Trophoblast cell (in vitro differentiated cells and primary cell): ENCODE measurements around the gene ANGPTL1.

Source experiments
- DNase-seq, 2 donors: peaks; one replicate each; pipeline ENCODE4 v3.0.0-alpha.2; 2016
- H2AFZ ChIP-seq: 2 replicates; pipeline ENCODE4 v1.6.1; 2013; ENCODE audit warnings: low read length, moderate library complexity, mild to moderate bottlenecking; ENCODE audit not compliant: insufficient read depth, poor library complexity
- H2AK5ac ChIP-seq: 2 replicates; pipeline ENCODE4 v1.6.1; 2013; ENCODE audit warnings: mild to moderate bottlenecking, low read length
- H2BK120ac ChIP-seq: 2 replicates; pipeline ENCODE4 v1.6.1; 2013; ENCODE audit warnings: low read length, mild to moderate bottlenecking, moderate library complexity; ENCODE audit not compliant: insufficient read depth, poor library complexity
- H2BK12ac ChIP-seq: 2 replicates; pipeline ENCODE4 v1.6.1; 2013; ENCODE audit warnings: mild to moderate bottlenecking, low read length, moderate library complexity
- H2BK5ac ChIP-seq: 2 replicates; pipeline ENCODE4 v1.6.1; 2013; ENCODE audit warnings: low read length, low read depth, moderate library complexity, mild to moderate bottlenecking; ENCODE audit not compliant: poor library complexity
- H3K14ac ChIP-seq: 2 replicates; pipeline ENCODE4 v1.6.1; 2013; ENCODE audit warnings: mild to moderate bottlenecking, low read length
- H3K18ac ChIP-seq: 2 replicates; pipeline ENCODE4 v1.6.1; 2013; ENCODE audit warnings: mild to moderate bottlenecking, low read length
- H3K23ac ChIP-seq: 2 replicates; pipeline ENCODE4 v1.6.1; 2013; ENCODE audit warnings: low read length
- H3K27ac ChIP-seq: 2 replicates; pipeline ENCODE4 v1.5.1; 2013; ENCODE audit warnings: low read depth, mild to moderate bottlenecking, inconsistent platforms, low read length, moderate library complexity
- H3K27me3 ChIP-seq: 2 replicates; pipeline ENCODE4 v1.6.1; 2013; ENCODE audit warnings: inconsistent platforms, mild to moderate bottlenecking, low read length, moderate library complexity; ENCODE audit not compliant: insufficient read depth
- H3K36me3 ChIP-seq, 2 experiments: 1 replicate in 1 of 2; 2 replicates in 1 of 2; pipeline ENCODE4 v1.6.1; 2013; ENCODE audit warnings: low read length in 2 of 2, mild to moderate bottlenecking in 2 of 2, moderate library complexity in 1 of 2; ENCODE audit not compliant: insufficient read depth in 2 of 2, control insufficient read depth in 1 of 2
- H3K4ac ChIP-seq: 2 replicates; pipeline ENCODE4 v1.6.1; 2013; ENCODE audit warnings: low read depth, mild to moderate bottlenecking, low read length, moderate library complexity
- H3K4me1 ChIP-seq, 2 experiments: 1 replicate in 1 of 2; 2 replicates in 1 of 2; pipeline ENCODE4 v1.6.1; 2013; ENCODE audit warnings: low read length in 2 of 2, mild to moderate bottlenecking in 2 of 2, moderate library complexity in 1 of 2; ENCODE audit not compliant: insufficient read depth in 2 of 2, control insufficient read depth in 1 of 2
- H3K4me2 ChIP-seq: 2 replicates; pipeline ENCODE4 v1.6.1; 2013; ENCODE audit warnings: inconsistent platforms, mild to moderate bottlenecking, low read length, moderate library complexity
- H3K4me3 ChIP-seq: 2 replicates; pipeline ENCODE4 v1.5.1; 2013; ENCODE audit warnings: mild to moderate bottlenecking, low read depth, low read length, inconsistent platforms
- H3K79me1 ChIP-seq: one replicate; pipeline ENCODE4 v1.6.1; 2013; ENCODE audit warnings: low read length
- H3K79me2 ChIP-seq: 2 replicates; pipeline ENCODE4 v1.6.1; 2013; ENCODE audit warnings: low read length, mild to moderate bottlenecking; ENCODE audit not compliant: control insufficient read depth, insufficient read depth, poor library complexity
- H3K9ac ChIP-seq: 2 replicates; pipeline ENCODE4 v1.6.1; 2013; ENCODE audit warnings: mild to moderate bottlenecking, low read length
- H3K9me3 ChIP-seq: 2 replicates; pipeline ENCODE4 v1.6.1; 2013; ENCODE audit warnings: low read depth, mild to moderate bottlenecking, control low read depth, inconsistent platforms, low read length; ENCODE audit not compliant: insufficient read depth
- H4K12ac ChIP-seq: 2 replicates; pipeline ENCODE4 v1.6.1; 2013; ENCODE audit warnings: low read depth, mild to moderate bottlenecking, low read length, moderate library complexity
- H4K8ac ChIP-seq: 2 replicates; pipeline ENCODE4 v1.6.1; 2013; ENCODE audit warnings: low read depth, mild to moderate bottlenecking, low read length, moderate library complexity
- H4K91ac ChIP-seq: one replicate; pipeline ENCODE4 v1.6.1; 2013; ENCODE audit warnings: low read depth, mild to moderate bottlenecking, low read length, moderate library complexity
- WGBS: extraction: QIAGEN DNeasy Blood & Tissue Kit; methylation state at CpG from one replicate; pipeline ENCODE4 v1.1.7; 2013; ENCODE audit warnings: missing lambda C conversion rate; ENCODE audit not compliant: insufficient read length, insufficient coverage; ENCODE audit errors: extremely low coverage; 5-methylcytosine and 5-hydroxymethylcytosine counted together

Gene ANGPTL1

GRCh38 chr1:178825167-178825566 lies 45.7 kb downstream of the ANGPTL1 start:
- Histone ChIP-seq H4K8ac (no peak overlapping the region), H3K36me3 (no peaks in the 10 kb centered on the region), H3K4me3 (no peak overlapping the region), H2BK5ac (no peak overlapping the region), H3K27me3 (no peaks in the 10 kb centered on the region), H3K9me3 (no peaks in the 10 kb centered on the region), H3K4me2 (no peak overlapping the region), H2BK120ac (no peak overlapping the region), H3K18ac (no peak overlapping the region), H2BK12ac (no peak overlapping the region), H3K79me1 (no peaks in the 10 kb centered on the region), H3K4ac (no peak overlapping the region), H3K27ac (no peak overlapping the region), H4K91ac (no peak overlapping the region), H3K4me1 (no peaks in the 10 kb centered on the region), H3K14ac (no peak overlapping the region), H2AK5ac (no peak overlapping the region), H2AFZ (no peak overlapping the region), H3K23ac (no peak overlapping the region), H4K12ac (no peak overlapping the region), H3K9ac (no peak overlapping the region), H3K79me2 (no peaks in the 10 kb centered on the region)
- DNase-seq: no peak
- WGBS: 100% methylated on average over 1 of the region's 2 CpGs

DNA sequence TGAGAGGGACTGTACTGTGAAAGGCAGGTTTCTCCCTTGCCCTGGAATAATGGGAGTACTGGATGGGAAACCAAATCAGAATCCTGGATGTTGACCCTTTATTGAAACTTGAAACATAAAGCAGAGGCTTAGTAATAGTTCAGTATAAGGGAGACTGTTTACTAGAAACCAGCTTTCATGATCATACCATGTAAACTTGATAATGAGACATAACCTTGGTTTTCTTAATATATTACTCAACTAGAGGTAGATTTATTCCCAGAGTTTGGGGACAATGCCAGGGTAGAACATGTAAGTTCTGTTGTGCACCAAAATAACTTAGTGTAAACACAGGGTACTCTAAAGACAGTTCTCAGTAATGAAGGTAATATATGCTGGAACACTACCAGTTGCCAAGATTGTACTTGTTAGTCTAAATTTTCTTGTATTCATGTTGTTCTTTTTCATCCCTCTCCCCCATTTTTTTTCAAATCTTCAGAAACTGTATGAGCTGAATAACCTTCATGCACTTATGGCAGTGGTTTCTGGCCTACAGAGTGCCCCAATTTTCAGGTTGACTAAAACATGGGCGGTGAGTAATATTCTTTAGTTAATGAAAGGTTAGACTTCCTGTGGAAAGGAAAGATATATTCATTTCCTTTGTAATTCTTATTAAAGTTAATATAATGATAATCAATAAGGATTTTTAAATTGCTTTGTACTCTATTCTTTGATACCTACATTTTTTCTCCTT lies 49.6 kb downstream of the ANGPTL1 start:
- no peak for DNase-seq
- no CpG with 5 or more reads among the region's 1 CpG for WGBS
- no peaks in the 10 kb centered on the region for H3K9me3 ChIP-seq
- H4K12ac ChIP-seq: no peak overlapping the region
- no peaks in the 10 kb centered on the region for H3K27me3 ChIP-seq
- H3K14ac ChIP-seq: no peak overlapping the region
- H3K9ac ChIP-seq: no peak overlapping the region
- no peaks in the 10 kb centered on the region for H3K36me3 ChIP-seq
- no peak overlapping the region for H2AFZ ChIP-seq
- H3K18ac ChIP-seq: no peak overlapping the region
- H2AK5ac ChIP-seq: no peak overlapping the region
- no peak overlapping the region for H3K4me3 ChIP-seq
- H2BK12ac ChIP-seq: no peak overlapping the region
- no peak overlapping the region for H3K4me2 ChIP-seq
- H2BK120ac ChIP-seq: no peak overlapping the region
- no peaks in the 10 kb centered on the region for H3K79me1 ChIP-seq
- H4K8ac ChIP-seq: no peak overlapping the region
- no peak overlapping the region for H3K4ac ChIP-seq
- no peaks in the 10 kb centered on the region for H3K79me2 ChIP-seq
- no peak overlapping the region for H4K91ac ChIP-seq
- H3K23ac ChIP-seq: no peak overlapping the region
- no peak overlapping the region for H2BK5ac ChIP-seq
- H3K27ac ChIP-seq: no peak overlapping the region
- H3K4me1 ChIP-seq: peaks cover 2% of the 10 kb centered on the region in 2 experiments

DNA sequence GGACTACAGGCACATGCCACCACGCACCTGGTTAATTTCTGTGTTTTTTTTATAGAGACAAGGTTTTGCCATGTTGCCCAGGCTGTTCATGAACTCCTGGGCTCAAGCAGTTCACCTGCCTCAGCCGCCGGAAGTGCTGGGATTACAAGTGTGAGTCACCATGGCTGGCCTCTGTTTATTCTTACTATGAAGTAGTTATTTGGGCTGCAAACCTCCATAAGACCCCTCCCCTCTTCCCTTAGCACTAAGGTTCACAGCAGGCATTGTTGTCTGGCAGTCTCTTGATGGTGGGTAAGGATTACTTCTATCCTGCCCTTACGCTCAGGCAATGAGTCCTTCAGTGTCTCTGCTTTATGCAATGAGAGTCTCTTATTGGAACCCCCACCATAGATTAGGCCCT lies 51.8 kb downstream of the ANGPTL1 start:
- no peak overlapping the region for H3K14ac ChIP-seq
- no peaks in the 10 kb centered on the region for H3K27me3 ChIP-seq
- H4K8ac ChIP-seq: no peak overlapping the region
- H3K4me2 ChIP-seq: no peak overlapping the region
- no peak overlapping the region for H4K12ac ChIP-seq
- H2BK120ac ChIP-seq: no peak overlapping the region
- no peak overlapping the region for H3K27ac ChIP-seq
- DNase-seq: no peak
- H4K91ac ChIP-seq: no peak overlapping the region
- H3K79me1 ChIP-seq: no peaks in the 10 kb centered on the region
- no CpG with 5 or more reads among the region's 4 CpGs for WGBS
- H3K9me3 ChIP-seq: no peaks in the 10 kb centered on the region
- H2AFZ ChIP-seq: no peak overlapping the region
- H3K23ac ChIP-seq: no peak overlapping the region
- no peak overlapping the region for H2AK5ac ChIP-seq
- H3K4ac ChIP-seq: no peak overlapping the region
- no peak overlapping the region for H3K18ac ChIP-seq
- no peak overlapping the region for H3K9ac ChIP-seq
- H2BK5ac ChIP-seq: no peak overlapping the region
- peaks cover 2% of the 10 kb centered on the region in 2 experiments for H3K4me1 ChIP-seq
- no peaks in the 10 kb centered on the region for H3K79me2 ChIP-seq
- H3K36me3 ChIP-seq: no peaks in the 10 kb centered on the region
- H2BK12ac ChIP-seq: no peak overlapping the region
- H3K4me3 ChIP-seq: no peak overlapping the region

DNA sequence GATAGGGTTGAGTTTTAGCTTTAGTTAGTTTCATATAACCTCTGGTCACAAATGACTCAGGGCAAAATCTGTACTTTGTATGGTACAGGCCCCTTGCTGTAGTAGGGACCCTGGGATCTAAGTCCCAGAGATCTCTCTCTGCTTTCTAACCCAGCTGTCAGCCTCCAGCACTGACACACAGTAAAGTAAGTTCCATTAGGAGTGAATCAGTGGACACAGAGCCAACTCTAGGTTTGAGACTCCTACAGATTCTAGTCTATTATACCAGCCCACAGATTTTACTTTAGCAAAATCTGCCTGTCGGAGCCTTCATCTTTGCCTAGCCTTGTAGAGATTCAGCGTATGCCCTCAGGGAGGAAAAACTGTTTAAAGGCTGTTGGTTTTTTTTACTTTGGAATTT lies 52.5 kb downstream of the ANGPTL1 start:
- no peaks in the 10 kb centered on the region for H3K36me3 ChIP-seq
- no CpG with 5 or more reads among the region's 2 CpGs for WGBS
- H3K79me2 ChIP-seq: no peaks in the 10 kb centered on the region

More for the DNA sequence above, 52.5 kb downstream of the ANGPTL1 start:
- Histone ChIP-seq H3K27ac (no peak overlapping the region), H2AFZ (no peak overlapping the region), H3K18ac (no peak overlapping the region), H3K27me3 (no peaks in the 10 kb centered on the region), H3K4me3 (no peak overlapping the region), H2BK120ac (no peak overlapping the region), H3K9me3 (no peaks in the 10 kb centered on the region), H3K4me2 (no peak overlapping the region), H3K4me1 (peaks cover 2% of the 10 kb centered on the region in 2 experiments), H2BK5ac (no peak overlapping the region), H2AK5ac (no peak overlapping the region), H4K91ac (no peak overlapping the region), H3K14ac (no peak overlapping the region), H2BK12ac (no peak overlapping the region), H3K9ac (no peak overlapping the region), H4K12ac (no peak overlapping the region), H3K79me1 (no peaks in the 10 kb centered on the region), H4K8ac (no peak overlapping the region), H3K23ac (no peak overlapping the region), H3K4ac (no peak overlapping the region)
- no peak for DNase-seq
